C4-2B (cell line): ENCODE results near the gene UBXN6.

Experiments
- ZFX ChIP-seq: fragments of 450-650 bp; IDR thresholded peaks from 2 replicates; pipeline ENCODE4 v1.6.1; 2017
- TF ChIP-seq, protein P1 (sequence below): fragments of 450-650 bp; conservative IDR thresholded peaks from 2 replicates; pipeline ENCODE4 v1.5.1; 2017; ENCODE audit warnings: mild to moderate bottlenecking

DNA sequence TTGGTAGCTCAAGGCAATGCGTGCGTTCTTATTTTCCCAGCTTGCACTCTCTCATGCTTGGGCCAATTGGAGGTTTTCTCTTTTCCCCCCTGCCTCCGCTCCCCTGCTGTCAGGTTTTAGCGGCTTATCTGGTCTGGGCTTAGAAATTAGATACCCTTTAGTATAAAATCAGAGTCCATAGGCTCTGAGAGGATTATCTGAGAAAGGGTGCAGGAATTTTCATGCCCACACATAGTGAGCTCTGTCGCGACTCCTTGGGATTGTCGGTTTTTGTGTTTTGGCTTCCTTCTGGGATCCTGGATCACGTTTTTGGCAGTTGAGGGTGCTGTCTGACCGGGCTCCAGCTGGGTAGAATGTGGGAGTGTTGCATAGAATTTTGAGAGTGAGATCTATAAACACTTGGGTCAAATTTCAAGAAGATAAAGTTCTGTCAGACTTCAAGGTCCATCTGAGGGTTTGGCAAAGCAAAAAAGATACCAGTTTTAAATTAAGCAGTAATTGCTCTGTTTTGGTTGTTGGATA is 42.7 kb downstream of the UBXN6 start:
- TF ChIP-seq, protein P1, sequence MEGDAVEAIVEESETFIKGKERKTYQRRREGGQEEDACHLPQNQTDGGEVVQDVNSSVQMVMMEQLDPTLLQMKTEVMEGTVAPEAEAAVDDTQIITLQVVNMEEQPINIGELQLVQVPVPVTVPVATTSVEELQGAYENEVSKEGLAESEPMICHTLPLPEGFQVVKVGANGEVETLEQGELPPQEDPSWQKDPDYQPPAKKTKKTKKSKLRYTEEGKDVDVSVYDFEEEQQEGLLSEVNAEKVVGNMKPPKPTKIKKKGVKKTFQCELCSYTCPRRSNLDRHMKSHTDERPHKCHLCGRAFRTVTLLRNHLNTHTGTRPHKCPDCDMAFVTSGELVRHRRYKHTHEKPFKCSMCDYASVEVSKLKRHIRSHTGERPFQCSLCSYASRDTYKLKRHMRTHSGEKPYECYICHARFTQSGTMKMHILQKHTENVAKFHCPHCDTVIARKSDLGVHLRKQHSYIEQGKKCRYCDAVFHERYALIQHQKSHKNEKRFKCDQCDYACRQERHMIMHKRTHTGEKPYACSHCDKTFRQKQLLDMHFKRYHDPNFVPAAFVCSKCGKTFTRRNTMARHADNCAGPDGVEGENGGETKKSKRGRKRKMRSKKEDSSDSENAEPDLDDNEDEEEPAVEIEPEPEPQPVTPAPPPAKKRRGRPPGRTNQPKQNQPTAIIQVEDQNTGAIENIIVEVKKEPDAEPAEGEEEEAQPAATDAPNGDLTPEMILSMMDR, result no peak
- TF ChIP-seq ZFX, result no peak
